BLaER1 (cell line): ENCODE data around the gene PCSK4.

ENCODE experiments used
- H3K27ac ChIP-seq: shearing (Covaris generic); formaldehyde crosslinking; 2 replicates; pipeline ENCODE4 v1.8.1; 2022
- H3K27me3 ChIP-seq: shearing (Covaris generic); formaldehyde crosslinking; 2 replicates; pipeline ENCODE4 v1.8.1; 2022
- H3K36me3 ChIP-seq: shearing (Covaris generic); formaldehyde crosslinking; 2 replicates; pipeline ENCODE4 v1.8.1; 2022
- H3K4me1 ChIP-seq: shearing (Covaris generic); formaldehyde crosslinking; 2 replicates; pipeline ENCODE4 v1.8.1; 2022
- H3K4me2 ChIP-seq: shearing (Covaris generic); formaldehyde crosslinking; 2 replicates; pipeline ENCODE4 v1.8.1; 2022
- H3K4me3 ChIP-seq: shearing (Covaris generic); formaldehyde crosslinking; 2 replicates; pipeline ENCODE4 v1.8.1; 2022
- H3K9ac ChIP-seq: shearing (Covaris generic); formaldehyde crosslinking; 2 replicates; pipeline ENCODE4 v1.8.1; 2022
- H3K9me3 ChIP-seq: shearing (Covaris generic); formaldehyde crosslinking; 2 replicates; pipeline ENCODE4 v1.8.1; 2022
- H4K20me1 ChIP-seq: shearing (Covaris generic); formaldehyde crosslinking; 2 replicates; pipeline ENCODE4 v1.8.1; 2022
- Cebpa-rat ChIP-seq: shearing (Covaris generic); IDR thresholded peaks from 2 replicates; pipeline ENCODE4 v1.8.1; 2022

Gene PCSK4

DNA sequence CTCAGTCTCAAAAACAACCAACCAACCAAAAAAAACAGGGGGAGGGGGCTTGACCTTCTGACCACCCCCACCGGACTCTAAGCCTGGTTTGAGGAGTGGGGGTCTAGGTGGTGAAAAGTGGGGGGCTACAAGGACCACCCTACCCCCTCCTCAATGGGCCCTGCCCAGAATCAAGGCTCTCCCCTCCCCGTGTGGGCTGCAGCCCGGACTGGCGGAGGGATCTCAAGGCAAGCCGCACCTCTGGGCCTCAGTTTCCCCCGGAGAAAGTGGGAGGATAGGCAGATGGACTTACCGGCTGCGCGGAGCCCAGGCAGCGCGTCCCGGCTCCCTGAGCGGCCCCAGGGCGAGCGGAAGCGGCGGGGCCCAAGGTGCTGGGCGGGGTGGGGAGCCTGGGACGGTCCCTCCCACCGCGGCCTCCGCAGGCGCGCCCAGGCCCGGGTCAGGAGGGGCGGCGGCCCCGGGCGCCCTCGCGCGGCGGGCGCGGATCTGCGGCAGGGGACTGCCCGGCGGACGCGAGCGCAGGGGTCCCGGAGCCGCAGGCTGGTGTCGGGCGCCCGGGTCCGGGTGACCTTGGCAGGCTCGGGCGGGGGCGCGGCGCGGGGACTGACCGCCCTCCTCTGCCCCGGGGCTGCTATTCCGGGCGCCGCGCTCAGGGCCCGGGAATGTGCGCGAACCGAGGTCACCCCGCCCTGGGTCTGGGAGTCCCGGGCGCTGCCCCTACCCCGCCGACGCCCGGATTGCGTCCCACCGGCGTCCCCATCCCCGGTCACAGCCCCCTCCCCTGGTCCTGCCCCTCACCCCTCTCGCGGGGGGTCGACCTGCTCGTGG, 22.7 kb upstream of the PCSK4 start, which contains the start of gene ADAMTSL5:
TSS of gene ADAMTSL5 (minus strand) at position 349 of the 828 bp plus-strand sequence. CDS start 2,076 bp downstream, outside the sequence.
- H3K36me3 ChIP-seq = no peaks in the 10 kb centered on the region
- H3K4me3 ChIP-seq = no peak within 1 kb of the TSS
- peaks cover 41% of the 10 kb centered on the region for H3K27me3 ChIP-seq
- TF ChIP-seq Cebpa-rat = no peak
- no peak within 1 kb of the TSS for H3K9ac ChIP-seq
- H4K20me1 ChIP-seq = peaks cover 31% of the 10 kb centered on the region
- peaks cover 41% of the 10 kb centered on the region for H3K4me1 ChIP-seq
- no peaks in the 10 kb centered on the region for H3K9me3 ChIP-seq
- H3K27ac ChIP-seq = no peak within 1 kb of the TSS
- peak within 1 kb of the TSS; percentile 29 for H3K4me2 ChIP-seq

DNA sequence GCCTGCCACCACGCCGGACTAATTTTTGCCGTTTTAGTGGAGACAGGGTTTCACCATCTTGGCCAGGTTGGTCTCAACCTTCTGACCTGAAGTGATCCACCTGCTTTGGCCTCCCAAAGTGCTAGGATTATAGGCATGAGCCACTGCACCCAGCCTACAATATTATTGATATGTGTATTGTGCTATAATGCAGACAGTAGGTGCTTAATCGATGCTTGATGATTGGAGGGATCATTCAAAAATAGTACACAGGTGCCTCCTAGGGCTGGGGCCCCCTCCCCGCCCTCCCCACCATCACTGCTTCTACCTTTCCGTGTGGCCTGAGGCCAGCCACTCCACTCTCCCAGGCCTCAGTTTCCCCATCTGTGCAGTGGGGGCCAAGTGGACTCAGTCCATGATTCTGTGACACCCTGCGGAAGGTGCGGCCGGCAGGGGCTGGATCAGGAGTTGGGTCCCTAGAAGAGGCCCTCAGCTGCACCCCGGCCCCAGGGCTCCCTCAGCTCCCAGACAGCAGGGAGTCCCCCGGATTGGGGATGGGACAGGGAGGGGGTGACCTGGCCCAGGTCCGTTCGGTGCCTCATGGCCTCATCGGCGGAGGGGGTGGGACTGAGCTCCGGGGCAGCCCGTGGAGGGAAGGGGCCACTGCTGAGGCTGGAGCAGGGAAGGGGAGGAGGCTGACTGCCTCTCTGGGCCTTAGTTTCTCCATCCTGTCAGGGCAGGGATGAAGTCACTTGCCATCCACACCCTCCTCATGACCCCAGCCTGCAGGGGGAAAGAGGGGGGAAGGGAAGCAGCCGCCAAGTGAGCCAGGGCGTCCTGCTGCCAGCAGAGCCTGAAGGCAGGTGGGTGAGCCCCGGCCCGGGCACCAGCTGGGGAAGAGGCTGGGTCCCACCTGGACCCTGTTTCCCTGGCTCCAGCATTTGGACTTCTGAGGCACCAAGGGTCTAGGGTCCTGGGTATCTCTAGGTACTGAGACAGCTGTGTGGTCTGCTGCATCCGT, 21.5 kb upstream of the PCSK4 start:
- peaks cover 50% of the 10 kb centered on the region for H3K4me1 ChIP-seq
- H3K9ac ChIP-seq = no peak overlapping the region
- H3K9me3 ChIP-seq = no peaks in the 10 kb centered on the region
- no peaks in the 10 kb centered on the region for H3K36me3 ChIP-seq
- H3K27me3 ChIP-seq = peaks cover 41% of the 10 kb centered on the region
- TF ChIP-seq Cebpa-rat = no peak
- peaks cover 31% of the 10 kb centered on the region for H4K20me1 ChIP-seq
- H3K4me2 ChIP-seq = peak overlapping the region; percentile 89
- H3K4me3 ChIP-seq = no peak overlapping the region
- H3K27ac ChIP-seq = no peak overlapping the region

DNA sequence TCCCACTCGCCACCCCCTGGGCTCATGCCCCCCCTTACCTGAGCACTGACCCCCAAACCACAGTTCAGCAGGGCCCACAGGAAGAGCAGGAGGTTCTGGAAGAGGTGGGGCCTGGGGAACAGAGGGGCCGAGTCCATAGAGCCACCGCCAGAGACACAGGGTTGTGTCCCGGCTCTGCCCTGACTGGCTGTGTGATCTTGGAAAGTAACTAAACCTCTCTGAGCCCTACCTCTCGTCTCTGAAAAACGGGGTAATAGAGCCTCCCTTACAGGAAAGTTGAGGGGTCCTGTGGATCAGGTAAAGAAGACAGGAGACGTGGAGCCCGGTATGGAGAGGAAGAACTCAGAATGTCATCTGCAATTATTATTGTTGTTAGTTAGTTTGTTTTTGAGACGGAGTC, 20.7 kb upstream of the PCSK4 start:
- peak overlapping the region; percentile 89 for H3K4me2 ChIP-seq
- peaks cover 41% of the 10 kb centered on the region for H3K27me3 ChIP-seq
- H3K4me3 ChIP-seq = peak overlapping the region; percentile 36; the same call in 1 of the 2 replicates
- H3K27ac ChIP-seq = no peak overlapping the region
- no peaks in the 10 kb centered on the region for H3K36me3 ChIP-seq
- H3K9me3 ChIP-seq = no peaks in the 10 kb centered on the region
- no peak for TF ChIP-seq Cebpa-rat
- H3K4me1 ChIP-seq = peaks cover 51% of the 10 kb centered on the region
- H4K20me1 ChIP-seq = peaks cover 31% of the 10 kb centered on the region
- no peak overlapping the region for H3K9ac ChIP-seq

- Histone ChIP-seq H3K9me3 (no peaks in the 10 kb centered on the region), H3K4me3 (peak overlapping the region; percentile 36; the same call in 1 of the 2 replicates), H4K20me1 (peaks cover 31% of the 10 kb centered on the region), H3K9ac (no peak overlapping the region), H3K36me3 (no peaks in the 10 kb centered on the region), H3K27ac (no peak overlapping the region), H3K4me2 (peak overlapping the region; percentile 89), H3K4me1 (peaks cover 51% of the 10 kb centered on the region), H3K27me3 (peaks cover 41% of the 10 kb centered on the region)
- TF ChIP-seq Cebpa-rat = no peak
These were observed 20.3 kb upstream of the PCSK4 start for GRCh38 chr19:1510442-1510806.

GRCh38 chr19:1509602-1510441, 19.7 kb upstream of the PCSK4 start:
- Histone ChIP-seq H3K27me3 (peaks cover 44% of the 10 kb centered on the region), H3K4me1 (peaks cover 51% of the 10 kb centered on the region), H3K4me3 (no peak overlapping the region)

DNA sequence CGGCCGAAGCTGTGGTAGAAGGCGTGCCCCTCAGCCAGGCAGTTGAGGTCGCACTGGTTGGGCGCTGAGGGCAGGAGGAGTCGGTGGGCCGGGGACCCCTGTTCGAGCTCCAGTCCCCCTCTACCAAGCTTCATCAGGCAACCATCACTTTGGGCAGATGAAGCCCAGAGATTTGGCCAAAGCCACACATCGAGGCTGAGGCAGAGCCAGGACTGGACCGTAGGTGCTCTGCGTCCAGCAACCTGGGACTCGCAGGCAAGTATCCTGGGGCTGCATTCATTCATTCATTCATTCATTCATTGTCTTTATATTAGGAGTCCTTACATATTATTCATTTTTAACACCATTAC, 18.3 kb upstream of the PCSK4 start:
- H3K4me1 ChIP-seq = peaks cover 59% of the 10 kb centered on the region
- peak overlapping the region; percentile 89 for H3K4me2 ChIP-seq
- no peaks in the 10 kb centered on the region for H3K36me3 ChIP-seq
- H4K20me1 ChIP-seq = peaks cover 31% of the 10 kb centered on the region
- H3K27me3 ChIP-seq = peaks cover 52% of the 10 kb centered on the region
- H3K9ac ChIP-seq = no peak overlapping the region
- no peaks in the 10 kb centered on the region for H3K9me3 ChIP-seq
- TF ChIP-seq Cebpa-rat = no peak
- peak overlapping the region; percentile 69 for H3K4me3 ChIP-seq
- no peak overlapping the region for H3K27ac ChIP-seq

More at GRCh38 chr19:1509602-1510441, 19.7 kb upstream of the PCSK4 start:
- H4K20me1 ChIP-seq = peaks cover 31% of the 10 kb centered on the region
- no peaks in the 10 kb centered on the region for H3K9me3 ChIP-seq
- no peak overlapping the region for H3K27ac ChIP-seq
- TF ChIP-seq Cebpa-rat = no peak
- no peaks in the 10 kb centered on the region for H3K36me3 ChIP-seq
- H3K4me2 ChIP-seq = peak overlapping the region; percentile 89
- H3K9ac ChIP-seq = no peak overlapping the region

GRCh38 chr19:1507763-1508506, 17.8 kb upstream of the PCSK4 start:
- H3K27me3 ChIP-seq = peaks cover 52% of the 10 kb centered on the region
- H3K9me3 ChIP-seq = no peaks in the 10 kb centered on the region
- H3K4me3 ChIP-seq = peak overlapping the region; percentile 69
- H3K4me2 ChIP-seq = peak overlapping the region; percentile 89
- H3K27ac ChIP-seq = peak overlapping the region; percentile 81
- peaks cover 64% of the 10 kb centered on the region for H3K4me1 ChIP-seq
- peak overlapping the region; percentile 75; the same call in 1 of the 2 replicates for H3K9ac ChIP-seq
- H4K20me1 ChIP-seq = peaks cover 31% of the 10 kb centered on the region
- no peak for TF ChIP-seq Cebpa-rat
- no peaks in the 10 kb centered on the region for H3K36me3 ChIP-seq

GRCh38 chr19:1507192-1507660, 17.1 kb upstream of the PCSK4 start:
- Histone ChIP-seq H3K9me3 (no peaks in the 10 kb centered on the region), H3K27ac (peak overlapping the region; percentile 81), H4K20me1 (peaks cover 30% of the 10 kb centered on the region), H3K36me3 (no peaks in the 10 kb centered on the region), H3K4me3 (peak overlapping the region; percentile 69; the same call in 1 of the 2 replicates), H3K4me1 (peaks cover 63% of the 10 kb centered on the region), H3K9ac (no peak overlapping the region), H3K4me2 (peak overlapping the region; percentile 89), H3K27me3 (peaks cover 52% of the 10 kb centered on the region)
- TF ChIP-seq Cebpa-rat = no peak
